Measurements from ENCODE around the gene PTH1R.

GRCh38 chr3:46935168-46935858 lies 57.8 kb downstream of the PTH1R start:
- peak; percentile 90 to 91 for TF ChIP-seq CTCF (conservative IDR thresholded peaks at IDR 0.05 in 1 of 2, IDR thresholded peaks at IDR 0.05 in 1 of 2; ENCODE audit: low read depth in 1 of 2, low read length in 2 of 2)
- TF ChIP-seq EZH2 (IDR thresholded peaks at IDR 0.05; ENCODE audit: low read length, missing control alignments), result no peak
